Measurements from ENCODE around the gene CNOT11.

- TF ChIP-seq ZIK1 (CRISPR knock-in tag; IDR thresholded peaks at IDR 0.05; ENCODE audit: borderline replicate concordance, low read depth): no peak
- no peak for TF ChIP-seq E2F5 (CRISPR knock-in tag; conservative IDR thresholded peaks at IDR 0.05)
- no peak for TF ChIP-seq HINFP (CRISPR knock-in tag; IDR thresholded peaks at IDR 0.05; ENCODE audit: low read depth)
- TF ChIP-seq TFDP1 (CRISPR knock-in tag; IDR thresholded peaks at IDR 0.05; ENCODE audit: borderline replicate concordance): no peak
- TF ChIP-seq ZBTB26 (CRISPR knock-in tag; IDR thresholded peaks at IDR 0.05; ENCODE audit: borderline replicate concordance): no peak
Measured at GRCh38 chr2:101272045-101272784, 19.5 kb downstream of the CNOT11 start.

Measured in HepG2 (cell line).